Peyer's patch (tissue), 4 donors: ENCODE data around the gene TNFRSF11A. TPM values are rescaled to one million over a fixed set of nuclear protein-coding genes. Genes with fewer than 3 reads are reported as not detected.

Experiments used
- DNase-seq, 3 donors: peaks; one replicate each; pipeline ENCODE4 v3.0.0-alpha.2; 2017 to 2019
- H3K27ac ChIP-seq, 4 donors: fragments of 200-600 bp; sonication (generic); one replicate each; pipeline ENCODE4 v1.5.1; 2016 to 2019
- H3K27me3 ChIP-seq, 2 donors: fragments of 200-600 bp; sonication (generic); one replicate each; pipeline ENCODE4 v1.5.1; 2019
- H3K36me3 ChIP-seq, 3 donors: fragments of 200-600 bp; sonication (generic); one replicate each; pipeline ENCODE4 v1.5.1; 2016 to 2019
- H3K4me1 ChIP-seq, 4 donors: fragments of 200-600 bp; sonication (generic); one replicate each; pipeline ENCODE4 v1.5.1; 2016 to 2019
- H3K4me3 ChIP-seq, 4 donors: fragments of 200-600 bp; sonication (generic); 1 replicate in 3 of 4; 2 replicates in 1 of 4; pipeline ENCODE4 v1.5.1; 2016 to 2019; ENCODE audit warnings: mild to moderate bottlenecking in 1 of 4
- H3K9me3 ChIP-seq, 4 donors: fragments of 200-600 bp; sonication (generic); one replicate each; pipeline ENCODE4 v1.5.1; 2016 to 2019; ENCODE audit warnings: mild to moderate bottlenecking in 1 of 4
- POLR2A ChIP-seq, 2 donors: fragments of 450-650 bp; IDR thresholded peaks; one replicate each; pipeline ENCODE4 v1.5.1; 2017; ENCODE audit warnings: antibody characterized with exemption in 2 of 2, mild to moderate bottlenecking in 2 of 2, moderate library complexity in 2 of 2
- total RNA-seq, 4 donors: library from RNA; depleted of rRNA; stranded (reverse); fragments of >200 nt; gene quantifications; one replicate each; pipeline ENCODE4 v1.1.0, GENCODE V29; 2016
- TF ChIP-seq, protein P1 (sequence below), 6 experiments: fragments of 450-650 bp in 4 of 6; fragments of 200-600 bp in 2 of 6; sonication (generic) in 1 of 6; IDR thresholded peaks; one replicate each; pipeline ENCODE4 v1.5.1; 2017 to 2019; ENCODE audit warnings: antibody characterized with exemption in 6 of 6, mild to moderate bottlenecking in 3 of 6, moderate library complexity in 1 of 6

Gene TNFRSF11A
- total RNA-seq, 4 donors from 2014 or later = 29.6 to 64.6 (median 43.1) TPM

DNA sequence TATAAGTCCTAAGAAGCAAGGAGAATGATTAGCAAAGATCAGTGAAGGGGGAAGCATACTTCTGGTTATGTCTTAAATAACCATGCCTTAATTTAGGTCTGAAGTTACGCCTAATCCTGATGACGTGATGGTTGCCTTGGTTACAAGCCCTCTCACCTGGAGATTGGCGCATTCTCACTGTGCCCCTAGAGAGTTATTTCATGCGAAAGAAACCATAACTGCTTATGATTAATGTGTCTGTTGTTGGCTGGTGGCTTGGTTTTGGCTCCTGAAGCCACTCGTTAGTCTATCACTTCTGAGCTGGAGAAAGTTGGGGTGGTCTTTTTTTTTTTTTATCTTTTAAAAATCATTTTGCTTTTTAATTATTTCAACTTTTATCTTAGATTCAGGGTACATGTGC is 47.0 kb downstream of the TNFRSF11A start:
- Histone ChIP-seq H3K36me3 (peaks cover 0 to 2% (median 0%) of the 10 kb centered on the region in 3 donors), H3K27ac (no peak overlapping the region), H3K4me3 (no peak overlapping the region), H3K4me1 (no peaks in the 10 kb centered on the region), H3K27me3 (no peaks in the 10 kb centered on the region), H3K9me3 (no peaks in the 10 kb centered on the region)
- no peak for TF ChIP-seq POLR2A (IDR thresholded peaks at IDR 0.05)
- TF ChIP-seq, protein P1, sequence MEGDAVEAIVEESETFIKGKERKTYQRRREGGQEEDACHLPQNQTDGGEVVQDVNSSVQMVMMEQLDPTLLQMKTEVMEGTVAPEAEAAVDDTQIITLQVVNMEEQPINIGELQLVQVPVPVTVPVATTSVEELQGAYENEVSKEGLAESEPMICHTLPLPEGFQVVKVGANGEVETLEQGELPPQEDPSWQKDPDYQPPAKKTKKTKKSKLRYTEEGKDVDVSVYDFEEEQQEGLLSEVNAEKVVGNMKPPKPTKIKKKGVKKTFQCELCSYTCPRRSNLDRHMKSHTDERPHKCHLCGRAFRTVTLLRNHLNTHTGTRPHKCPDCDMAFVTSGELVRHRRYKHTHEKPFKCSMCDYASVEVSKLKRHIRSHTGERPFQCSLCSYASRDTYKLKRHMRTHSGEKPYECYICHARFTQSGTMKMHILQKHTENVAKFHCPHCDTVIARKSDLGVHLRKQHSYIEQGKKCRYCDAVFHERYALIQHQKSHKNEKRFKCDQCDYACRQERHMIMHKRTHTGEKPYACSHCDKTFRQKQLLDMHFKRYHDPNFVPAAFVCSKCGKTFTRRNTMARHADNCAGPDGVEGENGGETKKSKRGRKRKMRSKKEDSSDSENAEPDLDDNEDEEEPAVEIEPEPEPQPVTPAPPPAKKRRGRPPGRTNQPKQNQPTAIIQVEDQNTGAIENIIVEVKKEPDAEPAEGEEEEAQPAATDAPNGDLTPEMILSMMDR (IDR thresholded peaks at IDR 0.05) = no peak
- no peak for DNase-seq

DNA sequence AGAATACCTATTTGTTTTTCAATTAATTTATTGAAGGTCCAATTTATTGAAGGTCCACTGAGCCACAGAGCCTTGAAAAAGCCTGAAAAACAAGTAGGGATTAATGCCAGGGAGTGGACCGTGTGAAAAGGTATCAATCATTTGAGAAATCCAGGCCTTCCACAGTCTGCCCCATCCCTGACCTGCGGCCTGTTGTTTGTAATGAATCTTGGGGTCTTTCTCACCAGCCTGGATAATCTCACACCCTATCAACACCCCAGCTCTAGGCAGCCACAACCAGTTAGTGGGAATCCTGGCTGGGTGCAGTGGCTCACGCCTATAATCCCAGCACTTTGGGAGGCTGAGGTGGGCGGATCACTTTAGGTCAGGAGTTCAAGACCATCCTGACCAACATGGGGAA is 47.8 kb downstream of the TNFRSF11A start:
- no peaks in the 10 kb centered on the region for H3K36me3 ChIP-seq
- DNase-seq = no peak
- H3K27ac ChIP-seq = no peak overlapping the region
- H3K9me3 ChIP-seq = no peaks in the 10 kb centered on the region
- H3K4me3 ChIP-seq = no peak overlapping the region
- no peaks in the 10 kb centered on the region for H3K4me1 ChIP-seq
- TF ChIP-seq, protein P1 (IDR thresholded peaks at IDR 0.05) = no peak
- no peak for TF ChIP-seq POLR2A (IDR thresholded peaks at IDR 0.05)
- no peaks in the 10 kb centered on the region for H3K27me3 ChIP-seq

DNA sequence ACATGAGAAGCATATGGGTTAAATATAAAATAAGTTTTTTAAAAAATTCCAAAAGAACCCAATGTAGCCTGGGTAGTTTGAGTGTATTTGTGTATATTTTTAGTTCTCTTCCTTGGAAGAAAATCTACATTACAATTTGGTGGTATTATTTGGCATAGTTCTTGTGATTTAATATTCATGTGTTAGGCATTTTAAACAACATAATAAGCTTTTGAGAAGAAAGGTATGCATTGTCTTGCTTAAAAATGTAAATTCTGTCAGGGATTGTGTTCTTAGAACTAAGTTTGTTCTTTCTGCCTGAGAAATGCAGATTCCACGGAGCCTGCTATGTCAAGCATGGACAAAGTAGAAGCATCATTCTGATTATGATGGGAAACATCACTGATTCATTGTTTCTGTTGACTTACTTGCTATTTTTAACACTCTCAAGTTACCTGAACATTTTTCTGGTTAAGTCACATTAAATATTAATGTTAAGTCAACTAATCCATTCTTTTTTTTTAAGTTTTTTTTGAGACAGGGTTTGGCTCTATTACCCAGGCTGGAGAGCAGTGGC is 49.4 kb downstream of the TNFRSF11A start:
- H3K9me3 ChIP-seq = no peaks in the 10 kb centered on the region
- TF ChIP-seq, protein P1 (IDR thresholded peaks at IDR 0.05) = no peak
- H3K4me3 ChIP-seq = no peak overlapping the region
- H3K36me3 ChIP-seq = no peaks in the 10 kb centered on the region
- no peak overlapping the region for H3K27ac ChIP-seq
- H3K27me3 ChIP-seq = no peaks in the 10 kb centered on the region
- no peak for DNase-seq
- no peaks in the 10 kb centered on the region for H3K4me1 ChIP-seq

DNA sequence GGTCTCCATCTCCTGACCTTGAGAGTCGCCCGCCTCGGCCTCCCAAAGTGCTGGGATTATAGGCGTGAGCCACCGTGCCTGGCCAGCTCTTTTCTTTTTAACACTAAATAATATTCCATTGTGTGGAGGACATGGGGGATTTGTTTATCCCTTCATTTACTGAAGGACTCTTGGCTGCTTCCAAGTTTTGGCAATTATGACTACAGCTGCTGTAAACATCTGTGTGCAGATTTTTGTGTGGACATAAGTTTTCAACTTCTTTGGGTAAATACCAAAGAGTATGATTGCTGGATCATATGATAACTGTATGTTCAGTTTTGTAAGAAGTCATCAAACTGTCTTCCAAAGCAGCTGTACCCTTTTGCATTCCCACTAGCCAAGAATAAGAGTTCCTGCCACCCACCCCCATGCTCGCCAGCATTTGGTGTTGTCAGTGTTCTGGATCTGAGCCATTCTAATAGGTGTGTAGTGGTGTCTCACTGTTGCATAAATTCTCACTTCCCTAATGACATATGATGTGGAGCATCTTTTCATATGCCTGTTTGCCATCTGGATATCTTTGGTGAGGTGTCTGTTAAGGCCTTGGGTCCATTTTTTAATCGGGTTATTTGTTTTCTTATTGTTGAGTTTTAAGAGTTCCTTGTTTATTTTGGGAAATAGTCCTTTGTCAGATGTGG is 52.2 kb downstream of the TNFRSF11A start:
- H3K9me3 ChIP-seq = no peaks in the 10 kb centered on the region
- DNase-seq = no peak
- TF ChIP-seq, protein P1 (IDR thresholded peaks at IDR 0.05) = no peak
- no peak for TF ChIP-seq POLR2A (IDR thresholded peaks at IDR 0.05)
- H3K4me3 ChIP-seq = no peak overlapping the region
- no peak overlapping the region for H3K27ac ChIP-seq
- H3K27me3 ChIP-seq = no peaks in the 10 kb centered on the region
- no peaks in the 10 kb centered on the region for H3K36me3 ChIP-seq
- H3K4me1 ChIP-seq = no peaks in the 10 kb centered on the region

DNA sequence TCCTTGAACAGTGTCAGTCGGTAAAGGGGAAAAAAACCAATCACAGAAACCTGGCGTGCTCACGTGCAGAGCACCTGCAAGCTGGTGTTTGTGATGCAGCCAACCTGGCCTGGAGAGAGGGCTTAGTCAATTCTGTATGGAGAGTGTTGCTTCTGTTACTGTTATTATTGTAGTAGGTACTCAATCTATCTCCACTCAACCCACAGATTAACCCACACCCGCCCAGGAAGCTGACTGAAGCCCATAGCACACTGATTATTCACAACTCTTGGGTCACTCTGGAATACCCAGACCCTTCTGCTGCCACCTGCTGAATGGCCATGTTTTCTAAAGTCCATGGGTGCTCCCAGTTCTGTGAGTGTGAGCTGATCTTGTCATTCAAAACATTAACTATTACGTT is 53.9 kb downstream of the TNFRSF11A start:
- no peak for DNase-seq
- no peaks in the 10 kb centered on the region for H3K27me3 ChIP-seq
- H3K27ac ChIP-seq = no peak overlapping the region
- H3K36me3 ChIP-seq = no peaks in the 10 kb centered on the region
- no peak for TF ChIP-seq POLR2A (IDR thresholded peaks at IDR 0.05)
- TF ChIP-seq, protein P1 (IDR thresholded peaks at IDR 0.05) = no peak
- no peak overlapping the region for H3K4me3 ChIP-seq
- H3K9me3 ChIP-seq = no peaks in the 10 kb centered on the region
- no peaks in the 10 kb centered on the region for H3K4me1 ChIP-seq
